NOMO-1 treated with dmso at 0.1 percent for 144 hours (cell line): ENCODE results near the gene AR.
"Not testable (repeated sequence)": the region's sequence is repeated elsewhere in the genome, so short reads cannot be mapped to it uniquely, and the experiment has no call there.

Experiments used
- DNase-seq: peaks from one replicate; lab custom pipeline; 2025; ENCODE audit not compliant: unreplicated experiment; lab: John Stamatoyannopoulos, UW

The AR gene

GRCh38 chrX:67622053-67622585 is 78.3 kb downstream of the AR start:
- DNase-seq, result no peak

- no peak for DNase-seq
These were observed 80.5 kb downstream of the AR start for GRCh38 chrX:67624325-67624724.

- no peak for DNase-seq
These were observed 91.6 kb downstream of the AR start for GRCh38 chrX:67635424-67635823.

GRCh38 chrX:67636532-67636931 is 92.7 kb downstream of the AR start:
- DNase-seq, result no peak

- not testable (repeated sequence) for DNase-seq
These were observed 93.5 kb downstream of the AR start for GRCh38 chrX:67637293-67637692.

GRCh38 chrX:67648361-67648760 is 104.5 kb downstream of the AR start:
- no peak for DNase-seq

GRCh38 chrX:67651437-67652142 is 107.8 kb downstream of the AR start:
- DNase-seq, result no peak

GRCh38 chrX:67652543-67652942 is 108.7 kb downstream of the AR start:
- DNase-seq, result no peak

GRCh38 chrX:67654301-67654700 is 110.5 kb downstream of the AR start:
- DNase-seq, result no peak

- DNase-seq, result no peak
These were observed 121.8 kb downstream of the AR start for GRCh38 chrX:67665583-67665982.

GRCh38 chrX:67670717-67671116 is 126.9 kb downstream of the AR start:
- not testable (repeated sequence) for DNase-seq

GRCh38 chrX:67673741-67674274 is 130.0 kb downstream of the AR start:
- DNase-seq, result no peak

GRCh38 chrX:67674741-67675140 is 130.9 kb downstream of the AR start:
- no peak for DNase-seq

GRCh38 chrX:67684136-67684535 is 140.3 kb downstream of the AR start:
- no peak for DNase-seq

GRCh38 chrX:67692246-67692645 is 148.4 kb downstream of the AR start:
- no peak for DNase-seq

- no peak for DNase-seq
These were observed 150.1 kb downstream of the AR start for GRCh38 chrX:67693928-67694327.

GRCh38 chrX:67697452-67697851 is 153.6 kb downstream of the AR start:
- DNase-seq, result no peak

GRCh38 chrX:67700602-67701001 is 156.8 kb downstream of the AR start:
- DNase-seq, result no peak

- DNase-seq, result no peak
These were observed 170.2 kb downstream of the AR start for GRCh38 chrX:67714004-67714403.

- no peak for DNase-seq
These were observed 173.8 kb downstream of the AR start for GRCh38 chrX:67717571-67717970.

- no peak for DNase-seq
These were observed 175.1 kb downstream of the AR start for GRCh38 chrX:67718926-67719325.

GRCh38 chrX:67720344-67720743 is 176.5 kb downstream of the AR start:
- no peak for DNase-seq

- no peak for DNase-seq
These were observed 177.5 kb downstream of the AR start for GRCh38 chrX:67721321-67721720.
